Measurements from ENCODE around the gene C3orf22. TPM values are rescaled to one million over a fixed set of nuclear protein-coding genes. Genes with fewer than 3 reads are reported as not detected.

C3orf22 gene
- total RNA-seq, 2 donors from 2014 or later: not detected

DNA sequence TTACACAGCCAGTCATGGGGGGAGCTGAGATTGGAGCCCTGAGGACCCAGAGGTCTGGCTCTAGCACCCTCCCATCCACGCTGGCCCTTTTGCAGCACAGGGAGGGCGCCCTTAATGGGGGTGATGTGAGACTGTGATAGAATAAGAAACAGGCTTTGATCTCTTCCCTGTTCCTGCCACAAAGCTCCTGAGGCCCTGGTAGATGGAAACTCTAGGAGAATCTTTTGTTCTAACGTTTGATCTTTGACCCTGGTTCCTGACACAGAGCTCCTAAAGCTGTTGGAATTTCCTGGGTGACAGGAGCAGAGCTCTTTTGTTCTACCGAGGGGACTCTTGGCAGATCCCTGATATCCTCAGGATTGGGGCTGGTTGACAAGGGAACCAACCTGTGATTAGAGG lies 40.0 kb downstream of the C3orf22 start:
- Histone ChIP-seq H3K4me1 (peaks cover 2% of the 10 kb centered on the region), H3K9me3 (no peaks in the 10 kb centered on the region), H3K27me3 (no peaks in the 10 kb centered on the region), H3K27ac (no peak overlapping the region), H3K4me3 (no peak overlapping the region), H3K36me3 (replicated peaks in 1 of 2; ENCODE audit: insufficient read depth in 1 of 2, low read depth in 2 of 2) (no peaks in the 10 kb centered on the region)
- intact Hi-C loops (cut with DNase I): no loop called here
- TF ChIP-seq, protein P1, sequence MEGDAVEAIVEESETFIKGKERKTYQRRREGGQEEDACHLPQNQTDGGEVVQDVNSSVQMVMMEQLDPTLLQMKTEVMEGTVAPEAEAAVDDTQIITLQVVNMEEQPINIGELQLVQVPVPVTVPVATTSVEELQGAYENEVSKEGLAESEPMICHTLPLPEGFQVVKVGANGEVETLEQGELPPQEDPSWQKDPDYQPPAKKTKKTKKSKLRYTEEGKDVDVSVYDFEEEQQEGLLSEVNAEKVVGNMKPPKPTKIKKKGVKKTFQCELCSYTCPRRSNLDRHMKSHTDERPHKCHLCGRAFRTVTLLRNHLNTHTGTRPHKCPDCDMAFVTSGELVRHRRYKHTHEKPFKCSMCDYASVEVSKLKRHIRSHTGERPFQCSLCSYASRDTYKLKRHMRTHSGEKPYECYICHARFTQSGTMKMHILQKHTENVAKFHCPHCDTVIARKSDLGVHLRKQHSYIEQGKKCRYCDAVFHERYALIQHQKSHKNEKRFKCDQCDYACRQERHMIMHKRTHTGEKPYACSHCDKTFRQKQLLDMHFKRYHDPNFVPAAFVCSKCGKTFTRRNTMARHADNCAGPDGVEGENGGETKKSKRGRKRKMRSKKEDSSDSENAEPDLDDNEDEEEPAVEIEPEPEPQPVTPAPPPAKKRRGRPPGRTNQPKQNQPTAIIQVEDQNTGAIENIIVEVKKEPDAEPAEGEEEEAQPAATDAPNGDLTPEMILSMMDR (IDR thresholded peaks at IDR 0.05): no peak
- TF ChIP-seq POLR2A (IDR thresholded peaks at IDR 0.05): no peak
- DNase-seq: no peak
- 49 to 58% methylated on average over 4 of the region's 4 CpGs for WGBS, 2 donors
- ATAC-seq: no peak

DNA sequence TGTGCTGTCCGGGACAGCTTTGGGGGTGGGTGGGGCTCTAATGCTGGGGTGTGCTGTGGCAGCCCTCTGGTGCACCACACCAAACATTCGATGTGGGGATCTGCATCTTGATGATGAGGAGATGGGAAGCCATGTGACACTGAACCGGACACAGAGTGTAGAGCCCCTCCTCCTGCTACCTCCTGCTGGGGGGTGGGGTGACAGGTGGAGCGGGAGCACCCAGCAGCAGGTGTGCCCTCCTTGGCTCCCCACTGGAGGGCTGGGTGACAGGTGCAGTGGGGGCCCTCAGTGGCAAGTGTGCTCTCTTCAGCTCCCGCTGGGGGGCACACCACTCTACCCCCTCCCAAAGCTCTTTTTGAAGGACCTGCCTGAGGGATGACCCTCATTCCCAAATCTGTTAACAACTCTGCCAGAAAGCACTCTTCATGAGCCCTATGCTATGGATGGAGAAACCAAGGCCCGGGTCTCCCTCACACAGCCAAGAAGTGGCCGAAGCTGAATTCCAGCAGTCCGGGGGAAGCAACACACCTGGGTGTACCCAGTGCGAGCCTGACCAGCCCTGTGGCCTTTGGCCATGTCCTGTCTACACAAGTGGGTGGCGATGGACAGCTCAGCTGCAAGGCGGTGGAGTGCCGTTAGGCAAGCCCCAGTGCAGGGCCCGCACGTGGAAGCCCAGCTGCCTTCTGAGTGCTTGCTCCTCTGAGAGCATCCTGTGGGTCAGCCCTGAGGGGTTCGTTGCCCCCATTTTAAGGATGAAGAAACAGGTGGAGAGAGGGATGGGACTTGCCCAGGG lies 40.5 kb downstream of the C3orf22 start:
- TF ChIP-seq, protein P1 (IDR thresholded peaks at IDR 0.05): no peak
- TF ChIP-seq POLR2A (IDR thresholded peaks at IDR 0.05): no peak
- Histone ChIP-seq H3K9me3 (no peaks in the 10 kb centered on the region), H3K4me1 (no peaks in the 10 kb centered on the region), H3K36me3 (replicated peaks in 1 of 2; ENCODE audit: insufficient read depth in 1 of 2, low read depth in 2 of 2) (no peaks in the 10 kb centered on the region), H3K27me3 (no peaks in the 10 kb centered on the region), H3K27ac (no peak overlapping the region), H3K4me3 (no peak overlapping the region)
- intact Hi-C loops (cut with DNase I): no loop called here
- DNase-seq: no peak
- WGBS, 2 donors: 86 to 87% methylated on average over 4 to 14 of the region's 15 CpGs
- no peak for ATAC-seq

DNA sequence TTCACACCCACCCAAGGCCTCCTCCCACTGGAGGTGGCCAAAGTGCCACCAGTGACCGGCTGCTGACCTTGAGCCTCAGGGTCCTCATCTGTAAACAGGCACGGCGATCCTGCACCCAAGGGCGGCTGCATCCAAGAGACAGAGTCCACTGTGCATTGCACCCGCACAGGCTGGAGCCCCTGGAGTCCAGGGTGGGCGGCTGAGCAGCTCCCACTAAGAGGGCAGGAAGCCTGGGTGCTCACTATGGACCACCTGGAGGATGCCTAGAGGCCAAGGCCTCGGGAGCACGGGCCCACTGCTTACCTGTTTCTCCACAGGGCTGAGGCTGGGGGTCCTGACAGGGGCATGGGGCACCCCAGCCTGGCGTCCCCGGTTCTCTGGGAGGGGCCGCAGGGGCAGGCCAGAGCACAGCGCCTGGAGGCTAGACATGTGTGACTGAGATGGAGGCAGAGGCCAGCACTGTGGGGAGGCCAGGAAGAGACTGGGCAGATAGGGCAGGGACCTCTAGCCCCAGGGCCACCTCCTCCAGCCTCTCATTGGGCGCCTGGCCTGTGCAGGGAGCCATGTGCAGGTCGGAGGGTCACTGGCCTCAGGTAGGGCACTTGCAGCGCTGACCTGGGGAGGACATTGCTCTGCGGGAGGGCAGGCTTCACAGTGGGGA lies 41.3 kb downstream of the C3orf22 start, which contains the start of gene UROC1:
Gene UROC1 (minus strand): TSS at position 483 of the 661 bp plus-strand sequence. CDS start 54 bp downstream, at position 429.
- ATAC-seq: no peak
- Histone ChIP-seq H3K36me3 (replicated peaks in 1 of 2; ENCODE audit: insufficient read depth in 1 of 2, low read depth in 2 of 2) (no peaks in the 10 kb centered on the region), H3K27ac (no peak within 1 kb of the TSS), H3K4me3 (no peak within 1 kb of the TSS), H3K9me3 (no peaks in the 10 kb centered on the region), H3K27me3 (no peaks in the 10 kb centered on the region), H3K4me1 (no peaks in the 10 kb centered on the region)
- intact Hi-C loops (cut with DNase I): no loop called here
- DNase-seq: no peak
- no peak for TF ChIP-seq POLR2A (IDR thresholded peaks at IDR 0.05)
- TF ChIP-seq, protein P1 (IDR thresholded peaks at IDR 0.05): no peak
- WGBS, 2 donors: 60 to 73% methylated on average over 2 to 14 of the region's 16 CpGs

- Histone ChIP-seq H3K9me3 (no peaks in the 10 kb centered on the region), H3K27me3 (no peaks in the 10 kb centered on the region), H3K36me3 (replicated peaks in 1 of 2; ENCODE audit: insufficient read depth in 1 of 2, low read depth in 2 of 2) (no peaks in the 10 kb centered on the region), H3K27ac (no peak overlapping the region), H3K4me1 (no peaks in the 10 kb centered on the region), H3K4me3 (no peak overlapping the region)
- intact Hi-C loops (cut with DNase I): no loop called here
- DNase-seq (no peak), ATAC-seq (no peak)
- no peak for TF ChIP-seq POLR2A (IDR thresholded peaks at IDR 0.05)
- TF ChIP-seq, protein P1 (IDR thresholded peaks at IDR 0.05): no peak
- WGBS, 2 donors: 79 to 84% methylated on average over 2 to 9 of the region's 9 CpGs
Measured at GRCh38 chr3:126516936-126517290, 41.8 kb downstream of the C3orf22 start.
